ENCODE data around the gene MLLT3.

Gene MLLT3

GRCh38 chr9:20397348-20397747 is 225.0 kb downstream of the MLLT3 start:
- in situ Hi-C loops (cut with HindIII; ENCODE audit: low sequenced_read_pairs), result no loop called here

- in situ Hi-C loops (cut with HindIII; ENCODE audit: low sequenced_read_pairs), result no loop called here
Measured at GRCh38 chr9:20396509-20396908, 225.8 kb downstream of the MLLT3 start.

GRCh38 chr9:20395651-20396050 is 226.6 kb downstream of the MLLT3 start:
- in situ Hi-C loops (cut with HindIII; ENCODE audit: low sequenced_read_pairs), result no loop called here

GRCh38 chr9:20394969-20395368 is 227.3 kb downstream of the MLLT3 start:
- in situ Hi-C loops (cut with HindIII; ENCODE audit: low sequenced_read_pairs), result no loop called here

- in situ Hi-C loops (cut with HindIII; ENCODE audit: low sequenced_read_pairs), result no loop called here
Measured at GRCh38 chr9:20391208-20391607, 231.1 kb downstream of the MLLT3 start.

GRCh38 chr9:20390400-20390799 is 231.9 kb downstream of the MLLT3 start:
- in situ Hi-C loops (cut with HindIII; ENCODE audit: low sequenced_read_pairs), result no loop called here

- in situ Hi-C loops (cut with HindIII; ENCODE audit: low sequenced_read_pairs), result no loop called here
Measured at GRCh38 chr9:20387062-20387461, 235.2 kb downstream of the MLLT3 start.

GRCh38 chr9:20384642-20385041 is 237.7 kb downstream of the MLLT3 start:
- in situ Hi-C loops (cut with HindIII; ENCODE audit: low sequenced_read_pairs), result no loop called here

GRCh38 chr9:20382460-20383071 is 239.7 kb downstream of the MLLT3 start:
- in situ Hi-C loops (cut with HindIII; ENCODE audit: low sequenced_read_pairs), result no loop called here

- in situ Hi-C loops (cut with HindIII; ENCODE audit: low sequenced_read_pairs), result no loop called here
Measured at GRCh38 chr9:20380546-20380945, 241.8 kb downstream of the MLLT3 start.

GRCh38 chr9:20379804-20380225 is 242.5 kb downstream of the MLLT3 start:
- in situ Hi-C loops (cut with HindIII; ENCODE audit: low sequenced_read_pairs), result no loop called here

- in situ Hi-C loops (cut with HindIII; ENCODE audit: low sequenced_read_pairs), result no loop called here
Measured at GRCh38 chr9:20378851-20379250, 243.4 kb downstream of the MLLT3 start.

GRCh38 chr9:20377790-20378189 is 244.5 kb downstream of the MLLT3 start:
- in situ Hi-C loops (cut with HindIII; ENCODE audit: low sequenced_read_pairs), result no loop called here

- in situ Hi-C loops (cut with HindIII; ENCODE audit: low sequenced_read_pairs), result no loop called here
Measured at GRCh38 chr9:20376731-20377375, 245.4 kb downstream of the MLLT3 start.

GRCh38 chr9:20376042-20376441 is 246.3 kb downstream of the MLLT3 start:
- in situ Hi-C loops (cut with HindIII; ENCODE audit: low sequenced_read_pairs), result no loop called here

GRCh38 chr9:20373263-20373662 is 249.0 kb downstream of the MLLT3 start:
- in situ Hi-C loops (cut with HindIII; ENCODE audit: low sequenced_read_pairs), result loop anchor here (25.0 kb wide), 3 partner anchors 389 to 739 kb away; no protein-coding TSS in a partner anchor

GRCh38 chr9:20369391-20369790 is 252.9 kb downstream of the MLLT3 start:
- in situ Hi-C loops (cut with HindIII; ENCODE audit: low sequenced_read_pairs), result loop anchor here (25.0 kb wide), 3 partner anchors 393 to 743 kb away; no protein-coding TSS in a partner anchor

GRCh38 chr9:20367855-20368254 is 254.4 kb downstream of the MLLT3 start:
- in situ Hi-C loops (cut with HindIII; ENCODE audit: low sequenced_read_pairs), result loop anchor here (25.0 kb wide), 3 partner anchors 394 to 744 kb away; no protein-coding TSS in a partner anchor

- in situ Hi-C loops (cut with HindIII; ENCODE audit: low sequenced_read_pairs), result loop anchor here (25.0 kb wide), 3 partner anchors 397 to 747 kb away; no protein-coding TSS in a partner anchor
Measured at GRCh38 chr9:20364959-20365358, 257.3 kb downstream of the MLLT3 start.

GRCh38 chr9:20363233-20363632 is 259.1 kb downstream of the MLLT3 start:
- in situ Hi-C loops (cut with HindIII; ENCODE audit: low sequenced_read_pairs), result loop anchor here (25.0 kb wide), 3 partner anchors 399 to 749 kb away; no protein-coding TSS in a partner anchor

GRCh38 chr9:20361656-20362570 is 260.4 kb downstream of the MLLT3 start:
- in situ Hi-C loops (cut with HindIII; ENCODE audit: low sequenced_read_pairs), result loop anchor here (25.0 kb wide), 3 partner anchors 400 to 750 kb away; no protein-coding TSS in a partner anchor

Data from endothelial cell of hepatic sinusoid (primary cell).